Right ventricle myocardium superior (tissue), 1 donor: ENCODE measurements around the gene TMEM72. TPM values are rescaled to one million over a fixed set of nuclear protein-coding genes. Genes with fewer than 3 reads are reported as not detected.
A peak's percentile ranks its signal among the peaks of the same experiment; 100 is the strongest.

ENCODE experiments used
- ATAC-seq: fragments of 200-7000 bp; cut with Tn5 transposase; one replicate; pipeline ENCODE4 v1.9.1; 2020; ENCODE audit warnings: mild to moderate bottlenecking; ENCODE audit not compliant: poor library complexity
- DNase-seq: peaks from one replicate; pipeline ENCODE4 v3.0.0-alpha.2; 2020
- intact Hi-C: fragments of 100-400 bp; cut with DNase I; formaldehyde crosslinking; loops from one replicate; pipeline ENCODE4 v1.11.2; 2022
- total RNA-seq: library from RNA; stranded (reverse); fragmentation: NEBNext Ultra II Directional; extraction: Animal tissue kit (Norgen Biotek cat#: 25700); gene quantifications from one replicate; pipeline ENCODE4 v1.2.1, GENCODE V29; 2021
- donor health status: DM: no; HTN: yes; CAD: no; lungs with severe emphysema.

Gene TMEM72
- total RNA-seq, 1 donor from 2014 or later, result not detected

GRCh38 chr10:44929356-44930255, 18.5 kb downstream of the TMEM72 start:
- DNase-seq, result no peak
- ATAC-seq, result no peak
- intact Hi-C loops, result loop anchor here (5.0 kb wide), 2 partner anchors 43 to 63 kb away; no protein-coding TSS in a partner anchor

- DNase-seq, result no peak
- ATAC-seq, result no peak
- intact Hi-C loops, result loop anchor here (5.0 kb wide), 2 partner anchors 41 to 61 kb away; no protein-coding TSS in a partner anchor
These were observed 19.9 kb downstream of the TMEM72 start for GRCh38 chr10:44930904-44931620.

DNA sequence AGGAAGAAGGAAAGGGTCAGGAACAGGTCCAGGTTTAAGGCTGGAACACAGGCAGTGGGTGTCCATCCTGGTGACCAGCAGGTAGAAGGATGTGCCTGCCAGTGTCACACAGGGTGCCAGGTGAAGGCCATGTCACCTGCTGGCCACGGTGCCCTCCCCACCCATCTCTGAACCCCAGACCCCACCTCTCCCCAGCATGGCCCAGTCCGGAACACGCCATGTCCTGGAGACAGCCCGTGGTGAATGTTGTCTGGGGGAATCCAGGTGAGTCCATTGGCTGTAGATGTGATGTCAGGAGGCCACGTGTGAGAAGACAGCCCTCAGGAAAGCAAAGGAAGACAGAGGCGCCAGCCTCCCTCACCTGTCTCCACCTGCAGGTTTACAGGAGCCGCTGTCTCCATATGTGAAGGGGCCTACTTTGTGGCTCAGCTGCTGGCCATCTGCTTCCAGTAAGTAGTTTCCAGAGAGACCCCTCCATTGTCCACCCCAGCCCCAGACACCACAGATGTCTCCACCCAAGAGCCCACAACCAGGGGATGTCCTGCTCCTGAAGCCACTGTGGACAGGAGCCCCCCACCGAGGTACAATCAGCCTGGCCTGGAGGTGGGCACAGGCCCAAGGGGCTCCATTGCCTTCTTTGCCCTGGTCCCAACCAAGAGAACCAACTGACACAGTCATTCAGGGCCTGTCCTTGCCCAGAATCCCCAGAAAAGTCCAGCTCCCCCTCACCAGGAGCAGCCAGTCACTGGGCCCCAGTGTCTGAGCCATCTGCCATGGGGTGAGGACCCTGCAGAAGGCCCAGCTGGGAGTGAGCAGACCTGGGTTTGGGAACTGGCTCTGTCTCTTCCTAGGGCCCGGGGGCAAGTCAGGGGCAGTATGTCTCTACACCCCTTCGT, 20.7 kb downstream of the TMEM72 start:
- ATAC-seq, result no peak
- intact Hi-C loops, result loop anchor here (5.0 kb wide), 2 partner anchors 40 to 60 kb away; no protein-coding TSS in a partner anchor
- DNase-seq, result no peak

- DNase-seq (peak; percentile 97), ATAC-seq (peak; percentile 91)
These were observed 21.6 kb downstream of the TMEM72 start for GRCh38 chr10:44932517-44933450.

DNA sequence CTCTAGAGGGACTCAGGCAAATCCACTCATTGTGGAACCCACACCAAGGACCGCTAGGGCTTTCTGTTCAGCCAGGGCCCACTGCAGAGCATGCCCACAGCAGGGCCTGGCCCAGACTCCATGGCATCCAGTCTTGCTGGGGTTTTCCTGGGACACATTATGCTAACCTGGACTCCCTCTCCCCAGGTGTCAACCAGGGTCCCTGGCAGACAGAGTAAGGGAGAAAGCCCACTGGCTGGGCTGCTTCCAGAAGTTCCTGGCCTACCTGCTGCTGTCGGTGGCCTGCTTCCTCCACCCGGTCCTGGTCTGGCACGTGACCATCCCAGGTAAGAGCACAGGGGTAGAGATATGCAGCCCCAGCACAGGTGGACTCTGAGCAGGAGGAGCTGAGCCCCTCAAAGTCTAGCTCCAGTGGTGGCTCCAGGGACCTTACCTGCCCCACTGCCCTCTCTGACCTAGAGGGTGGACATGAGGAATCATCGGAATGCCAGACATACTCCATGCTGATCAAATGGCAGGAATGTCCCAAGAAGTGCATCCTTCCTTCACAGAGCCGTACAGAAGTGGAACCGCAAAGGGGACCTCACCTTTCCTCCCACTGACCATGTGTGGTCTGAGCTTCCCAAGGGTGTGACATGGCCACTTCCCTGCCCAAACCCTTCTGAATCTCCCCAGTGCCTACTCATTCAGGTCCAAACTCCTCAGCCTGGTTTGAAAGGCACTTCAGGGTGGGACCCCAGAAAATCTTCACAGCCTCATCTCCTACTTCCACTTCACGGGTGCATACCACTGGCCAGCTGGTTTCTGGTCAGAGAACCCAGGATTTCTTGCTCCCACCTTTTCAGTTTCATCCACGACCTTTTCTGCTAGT, 22.5 kb downstream of the TMEM72 start:
- ATAC-seq, result no peak
- DNase-seq, result no peak
- intact Hi-C loops, result loop anchor here (5.0 kb wide), 2 partner anchors 39 to 59 kb away; no protein-coding TSS in a partner anchor

More at GRCh38 chr10:44932517-44933450, 21.6 kb downstream of the TMEM72 start:
- intact Hi-C loops, result loop anchor here (5.0 kb wide), 2 partner anchors 40 to 60 kb away; no protein-coding TSS in a partner anchor

DNA sequence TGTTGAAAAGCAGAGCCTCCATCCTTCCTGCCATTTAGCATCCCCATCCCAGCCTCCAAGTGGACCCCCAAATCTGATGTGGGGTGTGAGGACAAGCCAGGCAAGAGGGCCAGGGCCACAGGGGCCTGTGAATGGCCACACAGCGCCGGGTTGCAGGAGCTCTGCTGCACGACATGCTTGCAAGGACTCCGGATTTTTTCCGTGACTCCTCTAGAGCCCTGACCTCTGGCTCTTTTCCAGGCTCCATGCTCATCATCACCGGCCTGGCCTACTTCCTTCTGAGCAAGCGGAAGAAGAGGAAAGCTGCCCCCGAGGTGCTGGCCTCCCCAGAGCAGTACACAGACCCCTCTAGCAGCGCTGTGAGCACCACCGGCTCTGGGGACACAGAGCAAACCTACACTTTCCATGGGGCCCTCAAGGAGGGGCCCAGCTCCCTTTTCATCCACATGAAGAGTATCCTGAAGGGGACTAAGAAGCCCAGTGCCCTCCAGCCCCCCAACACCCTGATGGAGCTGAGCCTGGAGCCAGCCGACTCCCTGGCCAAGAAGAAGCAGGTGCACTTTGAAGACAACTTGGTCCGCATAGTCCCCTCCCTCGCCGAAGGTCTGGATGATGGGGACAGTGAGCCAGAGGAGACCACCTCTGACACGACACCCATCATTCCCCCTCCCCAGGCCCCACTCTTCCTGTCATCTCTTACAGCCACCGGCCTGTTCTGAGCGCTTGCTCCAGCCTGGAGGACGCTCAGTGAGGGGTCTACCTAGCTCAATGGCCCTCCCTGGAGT, 23.5 kb downstream of the TMEM72 start:
- peak; percentile 65 for DNase-seq
- intact Hi-C loops, result loop anchor here (5.0 kb wide), 2 partner anchors 38 to 58 kb away; no protein-coding TSS in a partner anchor
- peak; percentile 1 for ATAC-seq

DNA sequence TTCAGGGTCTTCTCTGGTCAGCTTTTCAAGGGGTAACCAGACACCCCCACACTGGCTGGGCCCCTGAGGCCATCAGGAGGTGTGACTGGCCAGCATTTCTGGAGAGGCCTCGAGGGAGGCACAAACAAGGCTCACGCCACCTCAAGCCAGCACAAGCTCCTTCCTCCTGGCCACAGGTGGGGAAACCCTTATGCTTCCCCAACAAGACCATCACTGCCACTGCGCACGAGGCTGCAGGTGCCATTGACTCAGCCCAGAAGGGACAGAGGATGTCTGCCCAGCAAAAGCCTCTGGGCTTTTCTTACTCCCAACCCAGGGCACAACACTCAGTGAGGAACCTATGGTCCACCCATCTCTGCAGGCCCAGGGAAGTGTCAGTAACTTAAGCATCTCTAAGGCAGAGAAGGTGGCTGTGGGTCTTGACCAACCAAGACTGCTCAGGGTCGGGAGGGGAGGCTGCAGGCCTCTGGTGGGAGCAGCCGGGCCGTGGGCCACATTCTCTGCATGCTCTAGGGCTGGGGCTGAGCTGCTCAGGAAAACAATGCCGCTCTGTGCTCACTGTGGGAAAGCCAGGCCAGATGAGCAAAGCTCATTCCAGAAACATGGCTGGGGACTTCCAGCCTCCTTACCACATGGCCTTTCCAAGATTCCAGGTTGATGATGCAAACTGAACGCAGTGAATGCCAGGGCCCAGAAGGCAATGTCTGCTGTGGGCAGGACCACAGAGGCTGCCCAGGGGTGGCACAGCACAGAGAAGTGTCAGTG, 24.2 kb downstream of the TMEM72 start:
- DNase-seq (peak; percentile 84), ATAC-seq (peak; percentile 75)
- intact Hi-C loops, result no loop called here

DNA sequence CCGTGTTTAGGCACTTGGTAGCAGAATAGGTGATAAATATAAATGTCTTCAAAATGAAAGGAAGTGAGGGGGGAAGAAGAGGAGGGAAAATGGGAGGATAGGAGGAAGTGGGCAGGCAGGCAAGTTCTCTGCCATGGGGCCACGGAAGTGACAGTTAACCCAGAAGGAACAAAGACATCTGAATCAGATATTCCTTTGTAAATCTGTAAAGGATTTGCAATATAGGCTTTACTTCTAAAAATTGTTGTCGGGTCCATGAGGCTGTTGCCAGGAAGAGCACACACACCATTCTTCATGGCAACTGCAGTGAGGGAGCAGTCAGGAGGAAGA, 24.8 kb downstream of the TMEM72 start:
- intact Hi-C loops, result no loop called here
- DNase-seq (no peak), ATAC-seq (no peak)

GRCh38 chr10:44936314-44936975, 25.3 kb downstream of the TMEM72 start:
- ATAC-seq (no peak), DNase-seq (no peak)
- intact Hi-C loops, result no loop called here

DNA sequence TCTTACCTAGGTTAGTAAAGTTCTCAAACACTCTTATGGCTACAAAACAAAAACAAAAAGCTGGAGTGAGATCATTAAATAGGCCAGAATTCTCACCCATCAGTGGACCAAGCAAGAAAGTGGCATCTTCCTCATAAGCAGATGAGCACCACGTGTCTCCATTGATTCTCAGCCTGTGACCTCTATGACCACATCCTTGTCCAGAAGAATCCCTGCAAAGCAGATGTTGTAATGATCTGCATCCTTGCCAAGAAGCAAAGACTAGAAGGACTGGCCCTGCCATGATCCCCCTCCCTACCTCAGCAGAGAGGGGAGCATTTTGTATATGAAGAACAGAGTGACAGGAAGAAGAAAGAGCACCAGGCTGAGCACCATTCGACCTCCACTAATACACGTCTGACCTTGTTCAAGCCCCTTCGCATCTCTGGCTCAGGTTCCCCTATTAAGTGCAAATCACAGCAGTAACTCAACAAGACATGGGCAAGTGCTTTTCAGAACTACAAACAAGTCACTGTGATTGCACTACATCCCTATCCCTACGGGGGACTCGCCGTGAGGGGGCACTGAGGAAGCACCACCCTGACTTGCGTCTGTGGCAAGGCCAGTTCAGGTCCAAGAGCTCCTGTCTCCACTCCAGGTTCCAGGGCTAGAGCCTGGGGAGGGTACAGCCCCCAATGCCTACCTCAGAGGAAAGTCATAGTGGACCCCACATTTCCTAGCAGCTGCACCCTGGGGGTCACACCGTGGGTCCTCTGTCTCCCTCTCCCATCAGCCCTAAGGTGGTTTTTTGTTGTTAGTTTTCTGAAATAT, 26.3 kb downstream of the TMEM72 start:
- no peak for ATAC-seq
- DNase-seq, result no peak
- intact Hi-C loops, result no loop called here

GRCh38 chr10:44938956-44939355, 27.8 kb downstream of the TMEM72 start:
- DNase-seq, result no peak
- intact Hi-C loops, result no loop called here

GRCh38 chr10:44939691-44940401, 28.7 kb downstream of the TMEM72 start:
- DNase-seq, result no peak
- ATAC-seq, result no peak
- intact Hi-C loops, result no loop called here

More at GRCh38 chr10:44938956-44939355, 27.8 kb downstream of the TMEM72 start:
- no peak for ATAC-seq

- intact Hi-C loops, result no loop called here
- no peak for DNase-seq
- ATAC-seq, result no peak
These were observed 33.2 kb downstream of the TMEM72 start for GRCh38 chr10:44944354-44944753.
